LNCAP (cell line): ENCODE results near the gene INPP5F.

Experiments used
- TF ChIP-seq, protein P1 (sequence below): fragments of 450-650 bp; IDR thresholded peaks from 2 replicates; pipeline ENCODE4 v1.5.1; 2017; ENCODE audit warnings: mild to moderate bottlenecking

INPP5F gene

DNA sequence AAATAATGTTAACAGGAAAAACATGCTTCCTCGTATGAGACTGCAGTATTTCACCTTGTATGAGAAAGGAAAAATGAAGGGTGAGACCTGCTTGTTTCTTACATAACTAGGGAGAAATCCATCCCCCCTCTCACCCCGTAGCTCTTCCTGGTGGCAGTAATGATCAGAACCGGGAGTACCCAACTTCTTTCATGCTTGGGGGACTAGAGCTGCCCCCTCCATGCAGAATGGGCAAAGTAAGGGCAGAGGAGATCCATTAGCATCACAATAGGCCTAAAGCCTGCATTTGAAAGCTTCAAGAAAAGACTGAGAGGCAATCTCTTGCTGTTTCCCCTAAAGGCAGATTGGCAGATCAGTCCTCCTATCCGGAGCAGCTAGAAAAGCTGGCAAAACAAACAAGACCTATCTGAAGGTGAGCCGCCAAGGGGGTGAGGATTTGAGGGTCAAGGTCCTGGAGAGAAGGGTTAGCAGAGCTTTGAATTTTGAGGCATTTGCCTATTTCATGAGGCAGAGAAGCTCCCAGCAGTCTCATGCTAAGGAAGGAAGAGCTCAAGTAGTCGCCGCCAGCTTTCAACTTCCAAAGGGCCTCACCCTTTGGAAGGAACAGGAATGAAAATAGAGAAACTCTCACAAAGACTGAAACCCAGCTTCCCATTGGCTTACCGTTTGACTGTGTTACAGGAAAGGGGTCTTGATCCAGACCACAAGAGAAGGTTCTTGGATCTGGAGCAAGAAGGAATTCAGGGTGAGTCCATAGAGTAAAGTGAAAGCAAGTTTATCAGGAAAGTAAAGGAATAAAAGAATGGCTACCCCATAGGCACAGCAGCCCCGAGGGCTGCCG, 38.4 kb upstream of the INPP5F start:
- TF ChIP-seq, protein P1, sequence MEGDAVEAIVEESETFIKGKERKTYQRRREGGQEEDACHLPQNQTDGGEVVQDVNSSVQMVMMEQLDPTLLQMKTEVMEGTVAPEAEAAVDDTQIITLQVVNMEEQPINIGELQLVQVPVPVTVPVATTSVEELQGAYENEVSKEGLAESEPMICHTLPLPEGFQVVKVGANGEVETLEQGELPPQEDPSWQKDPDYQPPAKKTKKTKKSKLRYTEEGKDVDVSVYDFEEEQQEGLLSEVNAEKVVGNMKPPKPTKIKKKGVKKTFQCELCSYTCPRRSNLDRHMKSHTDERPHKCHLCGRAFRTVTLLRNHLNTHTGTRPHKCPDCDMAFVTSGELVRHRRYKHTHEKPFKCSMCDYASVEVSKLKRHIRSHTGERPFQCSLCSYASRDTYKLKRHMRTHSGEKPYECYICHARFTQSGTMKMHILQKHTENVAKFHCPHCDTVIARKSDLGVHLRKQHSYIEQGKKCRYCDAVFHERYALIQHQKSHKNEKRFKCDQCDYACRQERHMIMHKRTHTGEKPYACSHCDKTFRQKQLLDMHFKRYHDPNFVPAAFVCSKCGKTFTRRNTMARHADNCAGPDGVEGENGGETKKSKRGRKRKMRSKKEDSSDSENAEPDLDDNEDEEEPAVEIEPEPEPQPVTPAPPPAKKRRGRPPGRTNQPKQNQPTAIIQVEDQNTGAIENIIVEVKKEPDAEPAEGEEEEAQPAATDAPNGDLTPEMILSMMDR, result no peak

DNA sequence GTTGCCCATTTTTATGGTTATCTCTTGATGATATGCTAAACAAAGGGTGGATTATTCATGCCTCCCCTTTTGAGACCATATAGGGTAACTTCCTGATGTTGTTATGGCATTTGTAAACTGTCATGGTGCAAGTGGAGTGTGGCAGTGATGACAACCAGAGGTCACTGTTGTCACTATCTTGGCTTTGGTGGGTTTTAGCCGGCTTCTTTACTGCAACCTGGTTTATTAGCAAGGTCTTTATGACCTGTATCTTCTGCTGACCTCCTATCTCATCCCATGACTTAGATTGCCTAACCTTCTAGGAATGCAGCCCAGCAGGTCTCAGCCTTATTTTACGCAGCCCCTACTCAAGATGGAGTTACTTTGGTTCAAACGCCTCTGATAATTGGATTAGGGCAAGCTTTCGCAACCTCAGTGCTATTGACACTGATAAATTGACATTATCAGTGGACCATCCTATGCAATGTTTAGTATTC, 37.8 kb upstream of the INPP5F start:
- TF ChIP-seq, protein P1, result no peak

GRCh38 chr10:119689016-119689580, 36.8 kb upstream of the INPP5F start:
- TF ChIP-seq, protein P1, result no peak

- TF ChIP-seq, protein P1, result no peak
Observed at GRCh38 chr10:119691726-119692125, 34.1 kb upstream of the INPP5F start.

GRCh38 chr10:119693262-119693957, 32.4 kb upstream of the INPP5F start:
- TF ChIP-seq, protein P1, result no peak

DNA sequence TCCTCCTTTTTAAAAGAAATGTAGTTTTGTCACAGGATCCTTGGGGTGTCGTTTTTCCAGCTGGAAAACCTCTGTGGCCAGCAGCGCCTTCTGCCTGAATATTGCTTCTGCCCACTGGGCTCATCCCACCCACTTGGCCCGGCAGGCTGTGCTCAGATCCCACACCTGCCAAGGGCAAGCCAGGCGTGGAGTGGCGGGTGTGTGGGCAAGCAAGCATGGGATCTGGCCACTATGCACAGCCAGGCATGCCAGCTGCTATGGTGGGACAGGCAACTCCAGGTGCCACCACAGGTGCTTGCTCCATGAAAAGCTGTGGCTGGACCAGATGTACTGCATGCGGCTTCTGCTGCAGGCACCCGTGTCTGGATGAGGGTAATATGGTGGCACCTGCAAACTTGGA, 31.2 kb upstream of the INPP5F start:
- TF ChIP-seq, protein P1, result no peak

GRCh38 chr10:119700321-119700954, 25.4 kb upstream of the INPP5F start:
- TF ChIP-seq, protein P1, result no peak
